ENCODE data around the gene LCE3D. TPM values are rescaled to one million over a fixed set of nuclear protein-coding genes. Genes with fewer than 3 reads are reported as not detected.

LCE3D gene
- polyA plus RNA-seq, 1 of the 3 experiments (the other 2 are of a cell fraction) = not detected

DNA sequence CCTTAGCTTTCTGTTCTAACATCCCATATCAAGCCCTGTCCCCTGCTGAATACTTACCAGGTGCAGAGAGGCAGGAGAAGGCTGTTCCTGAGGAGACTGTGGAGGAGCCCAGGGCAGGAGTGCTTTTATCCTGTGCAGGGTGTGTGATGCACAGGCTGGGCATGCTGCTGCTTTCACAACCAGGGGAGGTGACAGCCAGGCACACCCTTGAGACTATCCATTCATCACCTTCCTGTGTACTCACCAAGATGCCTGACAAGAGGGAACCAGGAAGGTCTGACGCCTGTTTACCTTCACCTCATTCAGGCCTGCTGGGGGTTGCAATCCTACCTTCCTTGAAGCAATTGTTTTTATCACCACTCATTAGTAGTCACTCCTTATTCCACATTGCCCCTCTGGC lies 13.6 kb downstream of the LCE3D start, which contains the start of gene LCE3E (continued):
- TF ChIP-seq, protein P1, sequence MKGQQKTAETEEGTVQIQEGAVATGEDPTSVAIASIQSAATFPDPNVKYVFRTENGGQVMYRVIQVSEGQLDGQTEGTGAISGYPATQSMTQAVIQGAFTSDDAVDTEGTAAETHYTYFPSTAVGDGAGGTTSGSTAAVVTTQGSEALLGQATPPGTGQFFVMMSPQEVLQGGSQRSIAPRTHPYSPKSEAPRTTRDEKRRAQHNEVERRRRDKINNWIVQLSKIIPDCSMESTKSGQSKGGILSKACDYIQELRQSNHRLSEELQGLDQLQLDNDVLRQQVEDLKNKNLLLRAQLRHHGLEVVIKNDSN (IDR thresholded peaks at IDR 0.05; ENCODE audit: borderline replicate concordance, low read depth) = no peak
- no peak for TF ChIP-seq REST (IDR thresholded peaks at IDR 0.05; ENCODE audit: low read depth, low read length)
- no peak for TF ChIP-seq MEF2A (IDR thresholded peaks at IDR 0.05; ENCODE audit: borderline replicate concordance, low read depth)
- no peak for TF ChIP-seq RXRA (IDR thresholded peaks at IDR 0.05; ENCODE audit: borderline replicate concordance, low read depth)
- no peak for TF ChIP-seq YY1 (IDR thresholded peaks at IDR 0.05; ENCODE audit: low read depth)
- TF ChIP-seq EP300 (IDR thresholded peaks at IDR 0.05; ENCODE audit: borderline replicate concordance in 1 of 2, low read depth in 1 of 2, low read length in 1 of 2) = no peak
- TF ChIP-seq TCF12 (IDR thresholded peaks at IDR 0.05) = no peak
- no peak for TF ChIP-seq FOXJ3 (CRISPR knock-in tag; IDR thresholded peaks at IDR 0.05)
- TF ChIP-seq RAD21 (IDR thresholded peaks at IDR 0.05; ENCODE audit: low read length) = no peak

GRCh38 chr1:152565535-152566215 lies 14.6 kb downstream of the LCE3D start:
- H3F3A ChIP-seq (replicated peaks; ENCODE audit: insufficient read depth) = no peaks in the 10 kb centered on the region
- no peak overlapping the region for H3K4me3 ChIP-seq (ENCODE audit: low read depth in 2 of 2, low read length in 1 of 2)
- no peaks in the 10 kb centered on the region for H3K36me3 ChIP-seq (replicated peaks in 1 of 2; ENCODE audit: control insufficient read depth in 1 of 2, insufficient read depth in 2 of 2, low read length in 1 of 2)
- POLR2A ChIA-PET = no interaction called here
- no peaks in the 10 kb centered on the region for H3K9me3 ChIP-seq
- no peaks in the 10 kb centered on the region for H3K27me3 ChIP-seq (ENCODE audit: insufficient read depth)
- 3% methylated on average over 6 of the region's 14 CpGs for WGBS (ENCODE audit: low lambda C conversion rate)
- H3K27ac ChIP-seq (ENCODE audit: low read depth in 2 of 2, low read length in 1 of 2) = no peak overlapping the region
- H4K20me1 ChIP-seq (ENCODE audit: insufficient read depth) = no peaks in the 10 kb centered on the region
- no peaks in the 10 kb centered on the region for H3K79me2 ChIP-seq (ENCODE audit: insufficient read depth)
- CTCF ChIA-PET = no interaction called here
- no peak overlapping the region for H3K9ac ChIP-seq
- H3K4me1 ChIP-seq (ENCODE audit: control insufficient read depth in 1 of 2, insufficient read depth in 2 of 2, low read depth in 1 of 2, low read length in 1 of 2) = no peaks in the 10 kb centered on the region
- DNase-seq = no peak
- H3K9me2 ChIP-seq = no peaks in the 10 kb centered on the region
- H3K4me2 ChIP-seq = no peak overlapping the region
- no peak overlapping the region for H2AFZ ChIP-seq (ENCODE audit: low read depth)
- TF ChIP-seq ZBTB33 (IDR thresholded peaks at IDR 0.05; ENCODE audit: borderline replicate concordance, low read depth) (no peak), PBX3 (IDR thresholded peaks at IDR 0.05) (no peak), CHD2 (IDR thresholded peaks at IDR 0.05; ENCODE audit: low read length, partially characterized antibody) (no peak), EZH2phosphoT487 (IDR thresholded peaks at IDR 0.05; ENCODE audit: borderline replicate concordance, low read depth) (no peak), JUND (IDR thresholded peaks at IDR 0.05) (no peak)
